Measurements from ENCODE around the gene MSI2.

DNA sequence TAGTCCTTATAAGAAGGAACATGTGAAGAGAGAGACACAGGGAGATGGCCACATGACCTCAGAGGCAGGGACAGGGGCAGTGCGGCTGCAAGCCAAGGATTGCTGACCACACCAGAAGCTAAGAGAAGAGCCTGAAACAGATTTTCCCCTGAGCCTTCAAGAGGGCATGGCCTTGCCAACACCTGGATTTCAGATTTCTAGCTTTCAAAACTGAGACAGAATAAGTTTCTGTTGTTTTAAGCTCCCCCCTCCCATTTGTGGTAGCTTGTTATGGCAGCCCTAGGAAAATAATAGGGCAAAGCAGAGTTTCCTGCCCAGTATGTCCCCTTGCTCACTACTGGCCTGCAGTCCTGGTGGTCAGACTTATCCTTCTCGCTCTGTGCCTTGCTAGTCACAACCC is 284.3 kb downstream of the MSI2 start:
- TF ChIP-seq POLR2A (IDR thresholded peaks at IDR 0.05) (no peak), POLR2AphosphoS5 (IDR thresholded peaks at IDR 0.05) (no peak)
- TF ChIP-seq, protein P1, sequence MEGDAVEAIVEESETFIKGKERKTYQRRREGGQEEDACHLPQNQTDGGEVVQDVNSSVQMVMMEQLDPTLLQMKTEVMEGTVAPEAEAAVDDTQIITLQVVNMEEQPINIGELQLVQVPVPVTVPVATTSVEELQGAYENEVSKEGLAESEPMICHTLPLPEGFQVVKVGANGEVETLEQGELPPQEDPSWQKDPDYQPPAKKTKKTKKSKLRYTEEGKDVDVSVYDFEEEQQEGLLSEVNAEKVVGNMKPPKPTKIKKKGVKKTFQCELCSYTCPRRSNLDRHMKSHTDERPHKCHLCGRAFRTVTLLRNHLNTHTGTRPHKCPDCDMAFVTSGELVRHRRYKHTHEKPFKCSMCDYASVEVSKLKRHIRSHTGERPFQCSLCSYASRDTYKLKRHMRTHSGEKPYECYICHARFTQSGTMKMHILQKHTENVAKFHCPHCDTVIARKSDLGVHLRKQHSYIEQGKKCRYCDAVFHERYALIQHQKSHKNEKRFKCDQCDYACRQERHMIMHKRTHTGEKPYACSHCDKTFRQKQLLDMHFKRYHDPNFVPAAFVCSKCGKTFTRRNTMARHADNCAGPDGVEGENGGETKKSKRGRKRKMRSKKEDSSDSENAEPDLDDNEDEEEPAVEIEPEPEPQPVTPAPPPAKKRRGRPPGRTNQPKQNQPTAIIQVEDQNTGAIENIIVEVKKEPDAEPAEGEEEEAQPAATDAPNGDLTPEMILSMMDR (IDR thresholded peaks at IDR 0.05): no peak
